SU-DHL-6 (cell line): Measurements from ENCODE around the gene DLG2.

Source experiments
- H2AFZ ChIP-seq: fragments of 200-600 bp; sonication (generic); 2 replicates; pipeline ENCODE4 v1.6.1; 2014; ENCODE audit warnings: low read depth, mild to moderate bottlenecking, moderate library complexity, mixed read lengths, antibody characterized with exemption, low read length; ENCODE audit not compliant: severe bottlenecking
- H3F3A ChIP-seq: fragments of 200-600 bp; shearing (Covaris generic); 2 replicates; pipeline ENCODE4 v1.6.0; 2016; ENCODE audit warnings: antibody characterized with exemption, mild to moderate bottlenecking; ENCODE audit not compliant: insufficient read depth
- H3K27ac ChIP-seq: fragments of 200-600 bp; sonication (generic); 2 replicates; pipeline ENCODE4 v1.5.1; 2016; ENCODE audit warnings: low read depth, mild to moderate bottlenecking, low read length, moderate library complexity, mixed read lengths
- H3K27me3 ChIP-seq: fragments of 200-600 bp; sonication (generic), shearing (Covaris generic); 2 replicates; pipeline ENCODE4 v1.6.0; 2014; ENCODE audit warnings: mild to moderate bottlenecking, low read length
- H3K36me3 ChIP-seq: fragments of 200-600 bp; sonication (generic); 2 replicates; pipeline ENCODE4 v1.6.1; 2014; ENCODE audit warnings: mild to moderate bottlenecking, low read length, mixed read lengths
- H3K4me2 ChIP-seq: fragments of 300-600, 200-600 bp; shearing (Covaris generic), sonication (generic); 2 replicates; pipeline ENCODE4 v1.6.0; 2014; ENCODE audit warnings: low read length, low read depth, mild to moderate bottlenecking; ENCODE audit not compliant: poor library complexity, severe bottlenecking
- H3K4me3 ChIP-seq: fragments of 200-600 bp; sonication (generic); 2 replicates; pipeline ENCODE4 v1.5.1; 2014; ENCODE audit warnings: antibody characterized with exemption, low read length, mild to moderate bottlenecking, mixed read lengths; ENCODE audit not compliant: insufficient read depth, poor library complexity, severe bottlenecking
- H3K79me2 ChIP-seq: fragments of 200-600 bp; sonication (generic); 2 replicates; pipeline ENCODE4 v1.6.1; 2014; ENCODE audit warnings: mild to moderate bottlenecking, low read length, moderate library complexity; ENCODE audit not compliant: insufficient read depth
- H3K9ac ChIP-seq: fragments of 200-600 bp; sonication (generic); 2 replicates; pipeline ENCODE4 v1.7.0; 2014; ENCODE audit warnings: mild to moderate bottlenecking, low read length
- H3K9me2 ChIP-seq: fragments of 200-600 bp; sonication (generic); replicated peaks from 2 replicates; pipeline ENCODE4 v1.6.1; 2014; ENCODE audit warnings: low read length; ENCODE audit not compliant: insufficient read depth
- H3K9me3 ChIP-seq: fragments of 200-600 bp; sonication (generic); 2 replicates; pipeline ENCODE4 v1.6.1; 2014; ENCODE audit warnings: low read length, mixed read lengths; ENCODE audit not compliant: insufficient read depth
- H4K20me1 ChIP-seq: fragments of 200-600 bp; sonication (generic); 2 replicates; pipeline ENCODE4 v1.6.1; 2014; ENCODE audit warnings: low read depth, mild to moderate bottlenecking, antibody characterized with exemption, low read length, moderate library complexity, mixed read lengths
- EZH2phosphoT487 ChIP-seq: fragments of 200-600 bp; sonication (generic), shearing (Covaris generic); conservative IDR thresholded peaks from 2 replicates; pipeline ENCODE4 v1.6.1; 2018; ENCODE audit warnings: mild to moderate bottlenecking, antibody characterized with exemption, low read length, moderate library complexity, mixed read lengths
- TF ChIP-seq, protein P1 (sequence below): fragments of 200-600 bp; sonication (generic); IDR thresholded peaks from one replicate; pipeline ENCODE4 v1.5.1; 2017; ENCODE audit warnings: antibody characterized with exemption, mild to moderate bottlenecking, low read length, moderate library complexity; ENCODE audit not compliant: insufficient read depth, poor library complexity, severe bottlenecking

The DLG2 gene

DNA sequence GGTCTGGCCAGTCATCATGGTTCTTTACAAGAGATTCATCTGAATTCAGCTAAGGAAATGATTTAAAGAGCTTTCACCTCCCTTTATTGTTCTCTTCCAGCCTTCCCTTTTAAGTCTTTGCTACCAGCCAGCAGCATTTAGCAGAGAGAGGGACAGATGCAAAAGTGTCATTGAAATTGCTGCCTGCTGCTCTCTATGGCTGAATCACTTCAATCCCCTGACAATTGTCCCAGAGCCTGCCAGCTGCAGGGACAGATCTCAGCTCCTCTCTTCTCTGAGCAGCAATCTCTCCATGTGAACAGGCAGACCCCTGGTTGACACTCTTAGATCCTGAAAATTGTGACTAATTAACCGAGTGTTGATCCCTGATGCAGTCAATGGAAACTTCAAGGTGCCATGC is 1524.0 kb downstream of the DLG2 start:
- Histone ChIP-seq H3K4me2 (no peak overlapping the region), H3K9me2 (no peaks in the 10 kb centered on the region), H3K9ac (no peak overlapping the region), H3K4me3 (no peak overlapping the region), H3K27me3 (no peaks in the 10 kb centered on the region), H3K36me3 (no peaks in the 10 kb centered on the region), H4K20me1 (no peaks in the 10 kb centered on the region), H2AFZ (no peak overlapping the region), H3F3A (no peaks in the 10 kb centered on the region), H3K9me3 (no peaks in the 10 kb centered on the region), H3K79me2 (no peaks in the 10 kb centered on the region), H3K27ac (no peak overlapping the region)
- TF ChIP-seq, protein P1, sequence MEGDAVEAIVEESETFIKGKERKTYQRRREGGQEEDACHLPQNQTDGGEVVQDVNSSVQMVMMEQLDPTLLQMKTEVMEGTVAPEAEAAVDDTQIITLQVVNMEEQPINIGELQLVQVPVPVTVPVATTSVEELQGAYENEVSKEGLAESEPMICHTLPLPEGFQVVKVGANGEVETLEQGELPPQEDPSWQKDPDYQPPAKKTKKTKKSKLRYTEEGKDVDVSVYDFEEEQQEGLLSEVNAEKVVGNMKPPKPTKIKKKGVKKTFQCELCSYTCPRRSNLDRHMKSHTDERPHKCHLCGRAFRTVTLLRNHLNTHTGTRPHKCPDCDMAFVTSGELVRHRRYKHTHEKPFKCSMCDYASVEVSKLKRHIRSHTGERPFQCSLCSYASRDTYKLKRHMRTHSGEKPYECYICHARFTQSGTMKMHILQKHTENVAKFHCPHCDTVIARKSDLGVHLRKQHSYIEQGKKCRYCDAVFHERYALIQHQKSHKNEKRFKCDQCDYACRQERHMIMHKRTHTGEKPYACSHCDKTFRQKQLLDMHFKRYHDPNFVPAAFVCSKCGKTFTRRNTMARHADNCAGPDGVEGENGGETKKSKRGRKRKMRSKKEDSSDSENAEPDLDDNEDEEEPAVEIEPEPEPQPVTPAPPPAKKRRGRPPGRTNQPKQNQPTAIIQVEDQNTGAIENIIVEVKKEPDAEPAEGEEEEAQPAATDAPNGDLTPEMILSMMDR: no peak
- no peak for TF ChIP-seq EZH2phosphoT487

DNA sequence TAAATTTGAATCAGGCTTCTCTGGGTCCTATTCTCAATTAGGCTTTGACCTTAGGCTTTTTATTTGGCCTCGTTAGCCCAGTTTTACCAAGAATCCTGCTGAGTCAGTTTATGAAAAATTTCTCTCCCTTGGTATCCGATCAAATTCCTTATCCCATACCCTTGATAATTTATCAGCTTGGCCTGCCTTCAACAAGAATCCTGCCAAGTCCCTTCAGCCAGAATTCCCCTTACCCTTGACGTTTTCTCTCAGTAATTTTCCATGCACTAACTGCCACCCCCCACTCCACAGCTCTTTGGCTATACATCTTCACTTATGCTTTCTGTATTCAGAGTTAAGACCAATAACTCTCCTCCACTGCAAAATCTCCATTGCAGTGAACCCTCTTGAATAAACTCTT is 1530.0 kb downstream of the DLG2 start:
- Histone ChIP-seq H3K27me3 (no peaks in the 10 kb centered on the region), H2AFZ (no peak overlapping the region), H3K4me2 (no peak overlapping the region), H3K79me2 (no peaks in the 10 kb centered on the region), H3K4me3 (no peak overlapping the region), H3K27ac (no peak overlapping the region), H3K9me2 (no peaks in the 10 kb centered on the region), H4K20me1 (no peaks in the 10 kb centered on the region), H3K36me3 (no peaks in the 10 kb centered on the region), H3K9ac (no peak overlapping the region), H3K9me3 (no peaks in the 10 kb centered on the region), H3F3A (no peaks in the 10 kb centered on the region)
- TF ChIP-seq, protein P1: no peak
- no peak for TF ChIP-seq EZH2phosphoT487

DNA sequence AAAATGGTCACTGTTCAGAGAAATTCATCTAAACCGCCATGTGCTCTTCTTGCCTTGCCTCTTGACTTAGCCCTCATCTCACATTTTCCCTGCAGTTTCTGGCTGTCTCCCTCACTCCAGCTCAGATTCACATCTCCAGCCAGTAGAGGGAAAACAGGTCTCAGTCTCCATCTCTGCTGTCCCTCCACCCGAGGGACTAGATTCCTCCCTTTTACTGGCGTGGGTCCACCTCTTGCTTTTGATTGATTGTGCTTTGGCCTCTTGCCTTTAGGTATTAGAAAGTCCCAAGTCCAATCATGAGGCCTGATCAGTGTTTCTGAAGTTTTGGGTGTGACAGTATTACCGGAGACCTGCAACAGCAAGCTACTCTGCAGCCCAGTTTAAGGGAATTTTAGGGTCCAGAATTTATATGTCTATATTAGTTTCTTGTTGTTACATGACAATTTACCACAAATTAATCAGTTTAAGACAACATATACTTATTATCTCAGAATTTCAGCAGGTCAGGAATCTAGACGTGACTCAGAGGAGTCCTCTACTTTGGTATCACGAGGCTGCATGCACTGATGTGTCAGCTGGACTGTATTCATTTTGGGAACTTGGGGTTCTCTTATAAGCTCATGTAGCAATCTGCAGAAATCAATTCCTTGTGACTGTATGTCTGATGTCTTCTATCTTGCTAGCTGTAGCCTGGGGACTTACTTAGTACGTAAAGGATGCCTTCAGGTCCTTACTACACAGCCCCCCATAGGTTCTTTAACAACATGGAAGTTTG is 1535.7 kb downstream of the DLG2 start:
- Histone ChIP-seq H3K9me3 (no peaks in the 10 kb centered on the region), H3K27ac (no peak overlapping the region), H3K9ac (no peak overlapping the region), H3K9me2 (no peaks in the 10 kb centered on the region), H3K4me3 (no peak overlapping the region), H3F3A (no peaks in the 10 kb centered on the region), H3K27me3 (no peaks in the 10 kb centered on the region), H3K79me2 (no peaks in the 10 kb centered on the region), H3K36me3 (no peaks in the 10 kb centered on the region), H2AFZ (no peak overlapping the region), H3K4me2 (no peak overlapping the region), H4K20me1 (no peaks in the 10 kb centered on the region)
- TF ChIP-seq, protein P1: no peak
- TF ChIP-seq EZH2phosphoT487: no peak
